GM19372 (cell line): ENCODE results near the gene MCU.

ENCODE experiments used
- ATAC-seq: cut with Tn5 transposase; IDR thresholded peaks from one replicate; pipeline ENCODE4 v1.9.1; 2021; ENCODE audit warnings: mild to moderate bottlenecking, low read depth, moderate library complexity; ENCODE audit not compliant: unreplicated experiment

Gene MCU

DNA sequence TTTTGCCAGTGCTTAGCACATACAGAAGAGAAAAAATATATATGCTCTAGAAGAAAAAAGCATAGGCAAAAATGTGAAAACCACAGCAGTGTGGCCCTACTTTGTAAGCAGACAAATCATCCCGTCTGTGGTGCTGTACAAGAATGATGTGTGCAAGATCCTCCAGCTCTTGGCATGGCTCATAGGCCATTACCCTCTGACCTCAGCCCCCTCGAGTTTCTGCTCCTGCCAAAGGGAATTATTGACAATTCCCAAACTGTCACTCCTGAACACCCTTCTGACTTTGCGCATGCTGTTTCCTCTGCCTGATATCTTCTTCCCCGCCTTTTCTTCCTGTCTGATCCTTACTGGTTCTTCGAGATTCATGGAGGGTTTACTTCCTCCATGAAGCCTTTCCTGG is 235.5 kb downstream of the MCU start:
- no peak for ATAC-seq

DNA sequence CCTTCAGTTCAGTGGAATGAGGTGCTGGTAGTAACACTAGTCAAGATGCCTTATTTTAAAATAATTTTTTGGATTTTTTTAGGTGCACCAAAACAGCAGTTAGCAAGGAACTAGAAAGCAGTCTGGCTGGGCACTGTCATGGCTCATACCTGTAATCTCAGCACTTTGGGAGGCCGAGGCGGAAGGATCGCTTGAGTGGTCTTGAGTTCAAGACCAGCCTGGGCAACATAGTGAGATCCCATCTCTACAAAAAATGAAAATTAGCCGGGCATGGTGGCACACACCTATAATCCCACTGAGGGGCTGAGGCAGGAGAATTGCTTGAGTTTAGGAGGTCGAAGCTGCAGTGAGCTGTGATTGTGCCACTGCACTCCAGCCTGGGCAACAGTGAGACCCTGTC is 236.9 kb downstream of the MCU start:
- ATAC-seq = no peak

DNA sequence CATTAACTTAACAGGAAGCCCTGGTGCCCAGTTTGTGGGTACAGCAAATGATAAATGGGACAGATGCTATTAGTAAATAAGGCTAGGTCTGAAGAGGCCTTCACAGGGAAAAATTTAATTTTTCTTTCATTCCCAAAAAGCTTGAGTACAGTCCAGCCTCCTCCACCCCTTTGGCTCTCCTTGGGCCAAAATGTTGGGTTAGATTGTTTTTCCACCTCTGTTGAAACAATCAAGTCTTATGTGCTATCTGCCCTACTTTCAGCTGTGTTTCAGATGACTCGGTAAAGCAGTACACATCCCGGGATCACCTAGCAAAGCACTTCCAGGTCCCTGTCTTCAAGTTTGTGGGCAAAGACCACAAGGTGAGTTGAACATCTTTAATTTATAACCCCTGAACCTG is 238.3 kb downstream of the MCU start:
- no peak for ATAC-seq

DNA sequence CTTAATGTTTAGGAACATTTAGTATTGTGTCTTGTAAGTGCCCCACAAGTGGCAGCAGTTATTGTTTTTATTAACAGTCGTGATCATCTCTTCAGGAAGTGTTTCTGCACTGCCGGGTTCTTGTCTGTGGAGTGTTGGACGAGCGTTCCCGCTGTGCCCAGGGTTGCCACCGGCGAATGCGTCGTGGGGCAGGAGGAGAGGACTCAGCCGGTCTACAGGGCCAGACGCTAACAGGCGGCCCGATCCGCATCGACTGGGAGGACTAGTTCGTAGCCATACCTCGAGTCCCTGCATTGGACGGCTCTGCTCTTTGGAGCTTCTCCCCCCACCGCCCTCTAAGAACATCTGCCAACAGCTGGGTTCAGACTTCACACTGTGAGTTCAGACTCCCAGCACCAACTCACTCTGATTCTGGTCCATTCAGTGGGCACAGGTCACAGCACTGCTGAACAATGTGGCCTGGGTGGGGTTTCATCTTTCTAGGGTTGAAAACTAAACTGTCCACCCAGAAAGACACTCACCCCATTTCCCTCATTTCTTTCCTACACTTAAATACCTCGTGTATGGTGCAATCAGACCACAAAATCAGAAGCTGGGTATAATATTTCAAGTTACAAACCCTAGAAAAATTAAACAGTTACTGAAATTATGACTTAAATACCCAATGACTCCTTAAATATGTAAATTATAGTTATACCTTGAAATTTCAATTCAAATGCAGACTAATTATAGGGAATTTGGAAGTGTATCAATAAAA is 240.5 kb downstream of the MCU start:
- no peak for ATAC-seq

DNA sequence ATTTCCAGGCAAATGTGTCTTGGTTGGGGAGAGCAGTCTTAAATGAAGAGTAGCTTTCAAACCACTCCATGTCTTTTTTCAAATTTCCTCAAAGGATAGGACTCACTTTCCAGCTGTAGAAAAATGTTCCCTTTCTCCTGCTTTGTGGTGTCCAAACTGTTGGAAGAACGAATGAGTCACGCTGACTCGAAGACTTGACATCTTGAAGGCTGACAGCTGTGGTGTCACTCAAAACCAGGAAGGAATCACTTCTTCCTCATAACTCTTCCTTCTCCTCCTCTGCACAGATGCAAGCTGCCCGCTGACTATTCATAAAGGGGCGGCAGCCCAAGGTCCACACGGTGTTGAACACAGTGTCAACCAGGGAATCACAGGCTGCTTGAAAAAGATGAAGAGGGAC is 243.4 kb downstream of the MCU start:
- no peak for ATAC-seq
